SH-SY5Y (cell line): Measurements from ENCODE around the gene ST13.

Experiments
- GATA2 ChIP-seq: IDR thresholded peaks from 2 replicates; pipeline ENCODE4 v1.6.1; 2011; ENCODE audit warnings: mild to moderate bottlenecking, low read depth, low read length
- GATA3 ChIP-seq: IDR thresholded peaks from 2 replicates; pipeline ENCODE4 v1.6.1; 2011; ENCODE audit warnings: low read depth, mild to moderate bottlenecking, low read length, moderate library complexity

- no peak for TF ChIP-seq GATA2
- TF ChIP-seq GATA3, result no peak
These were observed 65.2 kb downstream of the ST13 start for GRCh38 chr22:40791241-40791640.
